Measurements from ENCODE around the gene CAMK1D.

DNA sequence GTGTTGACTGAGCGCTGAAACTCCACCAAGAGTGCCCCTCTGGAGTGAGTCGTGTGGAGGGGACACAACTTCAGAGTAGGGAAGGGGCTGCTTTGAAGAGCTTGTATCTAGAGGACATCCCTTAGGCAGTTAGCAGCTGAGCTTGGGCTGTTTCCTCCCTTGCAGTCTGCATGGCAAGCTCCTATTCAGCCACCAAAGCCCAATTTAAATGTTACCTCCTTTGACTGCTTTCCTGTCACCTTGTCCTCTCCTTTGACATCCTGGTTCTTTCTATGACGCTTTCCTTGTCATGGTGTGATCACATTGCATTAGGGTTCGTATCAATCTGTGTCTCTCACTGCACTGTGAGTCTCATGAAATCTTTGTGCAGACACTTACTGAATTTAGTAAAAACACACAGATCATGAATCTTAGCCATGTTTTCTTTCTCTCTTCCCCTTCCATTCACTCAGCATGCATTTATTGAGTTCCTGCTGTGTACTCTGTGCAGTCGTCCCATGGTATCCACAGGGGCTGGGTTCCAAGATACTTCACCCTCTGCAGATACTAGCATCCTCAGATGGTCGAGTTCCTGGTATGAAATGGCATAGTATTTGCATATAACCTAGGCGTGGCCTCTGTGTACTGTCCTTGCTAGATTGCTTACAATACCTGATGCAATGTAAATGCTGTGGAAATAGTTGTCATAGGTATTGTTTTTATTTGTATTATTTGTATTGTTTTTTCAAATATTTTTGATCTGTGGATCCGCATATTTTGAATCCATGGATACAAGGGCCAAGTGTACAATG, 423.6 kb downstream of the CAMK1D start:
- TF ChIP-seq, protein P1, sequence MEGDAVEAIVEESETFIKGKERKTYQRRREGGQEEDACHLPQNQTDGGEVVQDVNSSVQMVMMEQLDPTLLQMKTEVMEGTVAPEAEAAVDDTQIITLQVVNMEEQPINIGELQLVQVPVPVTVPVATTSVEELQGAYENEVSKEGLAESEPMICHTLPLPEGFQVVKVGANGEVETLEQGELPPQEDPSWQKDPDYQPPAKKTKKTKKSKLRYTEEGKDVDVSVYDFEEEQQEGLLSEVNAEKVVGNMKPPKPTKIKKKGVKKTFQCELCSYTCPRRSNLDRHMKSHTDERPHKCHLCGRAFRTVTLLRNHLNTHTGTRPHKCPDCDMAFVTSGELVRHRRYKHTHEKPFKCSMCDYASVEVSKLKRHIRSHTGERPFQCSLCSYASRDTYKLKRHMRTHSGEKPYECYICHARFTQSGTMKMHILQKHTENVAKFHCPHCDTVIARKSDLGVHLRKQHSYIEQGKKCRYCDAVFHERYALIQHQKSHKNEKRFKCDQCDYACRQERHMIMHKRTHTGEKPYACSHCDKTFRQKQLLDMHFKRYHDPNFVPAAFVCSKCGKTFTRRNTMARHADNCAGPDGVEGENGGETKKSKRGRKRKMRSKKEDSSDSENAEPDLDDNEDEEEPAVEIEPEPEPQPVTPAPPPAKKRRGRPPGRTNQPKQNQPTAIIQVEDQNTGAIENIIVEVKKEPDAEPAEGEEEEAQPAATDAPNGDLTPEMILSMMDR (IDR thresholded peaks at IDR 0.05) = no peak
- no peak for TF ChIP-seq POLR2A (IDR thresholded peaks at IDR 0.05)

Measured in breast epithelium (tissue), 3 donors.